Measurements from ENCODE around the gene TNFRSF4.

GRCh38 chr1:1204425-1204920 is 9.5 kb downstream of the TNFRSF4 start:
- TF ChIP-seq CTCF (IDR thresholded peaks at IDR 0.05), result no peak
- no peak for TF ChIP-seq POLR2AphosphoS5 (IDR thresholded peaks at IDR 0.05; ENCODE audit: low read depth, low read length)
- TF ChIP-seq SIN3A (IDR thresholded peaks at IDR 0.05; ENCODE audit: borderline replicate concordance, insufficient read depth, low read depth, low read length), result no peak
- TF ChIP-seq REST (IDR thresholded peaks at IDR 0.05; ENCODE audit: insufficient read depth in 1 of 2, low read depth in 2 of 2, low read length in 1 of 2), result no peak

Measured in Panc1 (cell line).